Measurements from ENCODE around the gene MCRIP1. TPM values are rescaled to one million over a fixed set of nuclear protein-coding genes. Genes with fewer than 3 reads are reported as not detected.
A peak's percentile ranks its signal among the peaks of the same experiment; 100 is the strongest.

Gene MCRIP1
- total and polyA plus RNA-seq, 2 of the 13 experiments (the other 11 are each of a cell fraction or from before 2014, with no cell fraction given): 79.7 to 84.9 TPM

DNA sequence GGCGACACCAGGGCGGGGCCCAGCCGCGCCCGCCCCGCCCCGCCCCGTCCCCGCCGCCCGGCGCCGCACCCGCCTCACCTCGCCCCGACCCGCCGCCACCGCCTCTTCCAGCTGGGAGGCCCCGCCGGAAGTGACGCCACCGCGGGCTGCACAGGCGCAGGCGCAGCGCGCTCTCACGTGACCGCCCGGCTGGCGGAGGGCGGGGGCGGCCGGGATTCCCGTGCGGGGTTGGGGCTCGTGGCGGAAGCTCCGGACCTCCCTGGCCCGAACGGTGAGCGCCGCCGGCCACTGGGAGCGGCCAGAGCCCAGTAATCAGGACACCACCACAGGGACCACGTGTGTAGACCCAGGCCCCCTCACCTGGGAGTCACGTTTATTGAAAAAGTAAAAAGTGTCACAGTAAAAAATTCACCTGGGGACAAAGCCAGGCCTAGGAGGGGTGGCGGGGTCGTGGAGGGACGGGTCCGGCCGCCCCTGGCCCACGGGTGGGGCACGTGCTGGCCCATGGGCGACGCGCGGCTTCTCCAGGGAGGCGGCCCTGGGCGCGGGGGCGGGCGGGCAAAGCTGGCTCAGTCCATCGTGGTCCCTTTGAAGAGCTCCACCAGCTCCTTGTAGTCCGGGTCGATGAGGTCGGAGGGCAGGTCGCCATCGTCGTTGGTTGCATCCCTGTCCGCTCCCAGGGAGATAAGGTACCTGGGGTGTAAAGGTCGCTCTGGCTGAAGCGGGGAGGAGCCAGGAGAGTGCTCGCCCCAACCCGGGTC is at the start of gene MCRIP1 (continued):
- no peak for TF ChIP-seq HMGA1 (CRISPR knock-in tag; conservative IDR thresholded peaks at IDR 0.05)
- TF ChIP-seq KMT2A (CRISPR knock-in tag; IDR thresholded peaks at IDR 0.05): peak; percentile 48; the same call in 1 of the 2 replicates
- peak; percentile 66; the same call in 1 of the 2 replicates for TF ChIP-seq CHD2 (IDR thresholded peaks at IDR 0.05; ENCODE audit: low read depth, low read length)
- TF ChIP-seq RAD51 (IDR thresholded peaks at IDR 0.05; ENCODE audit: borderline replicate concordance): peak; percentile 46; the same call in 1 of the 2 replicates
- peak; percentile 79 for TF ChIP-seq ZFX (CRISPR knock-in tag; IDR thresholded peaks at IDR 0.05; ENCODE audit: low read depth)
- peak; percentile 13 for TF ChIP-seq MIER3 (CRISPR knock-in tag; IDR thresholded peaks at IDR 0.05; ENCODE audit: borderline replicate concordance)
- TF ChIP-seq SATB2 (CRISPR knock-in tag; IDR thresholded peaks at IDR 0.05): peak; percentile 91
- TF ChIP-seq ZNF296 (CRISPR knock-in tag; conservative IDR thresholded peaks at IDR 0.05): peak; percentile 75
- TF ChIP-seq, protein P1, sequence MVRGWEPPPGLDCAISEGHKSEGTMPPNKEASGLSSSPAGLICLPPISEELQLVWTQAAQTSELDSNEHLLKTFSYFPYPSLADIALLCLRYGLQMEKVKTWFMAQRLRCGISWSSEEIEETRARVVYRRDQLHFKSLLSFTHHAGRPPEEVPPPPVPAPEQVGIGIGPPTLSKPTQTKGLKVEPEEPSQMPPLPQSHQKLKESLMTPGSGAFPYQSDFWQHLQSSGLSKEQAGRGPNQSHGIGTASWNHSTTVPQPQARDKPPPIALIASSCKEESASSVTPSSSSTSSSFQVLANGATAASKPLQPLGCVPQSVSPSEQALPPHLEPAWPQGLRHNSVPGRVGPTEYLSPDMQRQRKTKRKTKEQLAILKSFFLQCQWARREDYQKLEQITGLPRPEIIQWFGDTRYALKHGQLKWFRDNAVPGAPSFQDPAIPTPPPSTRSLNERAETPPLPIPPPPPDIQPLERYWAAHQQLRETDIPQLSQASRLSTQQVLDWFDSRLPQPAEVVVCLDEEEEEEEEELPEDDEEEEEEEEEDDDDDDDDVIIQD (CRISPR knock-in tag; IDR thresholded peaks at IDR 0.05; ENCODE audit: low read depth): peak; percentile 64
- peak; percentile 28; the same call in 1 of the 2 replicates for TF ChIP-seq ZZZ3 (CRISPR knock-in tag; IDR thresholded peaks at IDR 0.05; ENCODE audit: borderline replicate concordance)
- TF ChIP-seq, protein P2, sequence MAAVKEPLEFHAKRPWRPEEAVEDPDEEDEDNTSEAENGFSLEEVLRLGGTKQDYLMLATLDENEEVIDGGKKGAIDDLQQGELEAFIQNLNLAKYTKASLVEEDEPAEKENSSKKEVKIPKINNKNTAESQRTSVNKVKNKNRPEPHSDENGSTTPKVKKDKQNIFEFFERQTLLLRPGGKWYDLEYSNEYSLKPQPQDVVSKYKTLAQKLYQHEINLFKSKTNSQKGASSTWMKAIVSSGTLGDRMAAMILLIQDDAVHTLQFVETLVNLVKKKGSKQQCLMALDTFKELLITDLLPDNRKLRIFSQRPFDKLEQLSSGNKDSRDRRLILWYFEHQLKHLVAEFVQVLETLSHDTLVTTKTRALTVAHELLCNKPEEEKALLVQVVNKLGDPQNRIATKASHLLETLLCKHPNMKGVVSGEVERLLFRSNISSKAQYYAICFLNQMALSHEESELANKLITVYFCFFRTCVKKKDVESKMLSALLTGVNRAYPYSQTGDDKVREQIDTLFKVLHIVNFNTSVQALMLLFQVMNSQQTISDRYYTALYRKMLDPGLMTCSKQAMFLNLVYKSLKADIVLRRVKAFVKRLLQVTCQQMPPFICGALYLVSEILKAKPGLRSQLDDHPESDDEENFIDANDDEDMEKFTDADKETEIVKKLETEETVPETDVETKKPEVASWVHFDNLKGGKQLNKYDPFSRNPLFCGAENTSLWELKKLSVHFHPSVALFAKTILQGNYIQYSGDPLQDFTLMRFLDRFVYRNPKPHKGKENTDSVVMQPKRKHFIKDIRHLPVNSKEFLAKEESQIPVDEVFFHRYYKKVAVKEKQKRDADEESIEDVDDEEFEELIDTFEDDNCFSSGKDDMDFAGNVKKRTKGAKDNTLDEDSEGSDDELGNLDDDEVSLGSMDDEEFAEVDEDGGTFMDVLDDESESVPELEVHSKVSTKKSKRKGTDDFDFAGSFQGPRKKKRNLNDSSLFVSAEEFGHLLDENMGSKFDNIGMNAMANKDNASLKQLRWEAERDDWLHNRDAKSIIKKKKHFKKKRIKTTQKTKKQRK (IDR thresholded peaks at IDR 0.05; ENCODE audit: low read length): no peak
- TF ChIP-seq CCDC6 (CRISPR knock-in tag; IDR thresholded peaks at IDR 0.05): peak; percentile 88; the same call in 1 of the 2 replicates
- TF ChIP-seq, protein P3, sequence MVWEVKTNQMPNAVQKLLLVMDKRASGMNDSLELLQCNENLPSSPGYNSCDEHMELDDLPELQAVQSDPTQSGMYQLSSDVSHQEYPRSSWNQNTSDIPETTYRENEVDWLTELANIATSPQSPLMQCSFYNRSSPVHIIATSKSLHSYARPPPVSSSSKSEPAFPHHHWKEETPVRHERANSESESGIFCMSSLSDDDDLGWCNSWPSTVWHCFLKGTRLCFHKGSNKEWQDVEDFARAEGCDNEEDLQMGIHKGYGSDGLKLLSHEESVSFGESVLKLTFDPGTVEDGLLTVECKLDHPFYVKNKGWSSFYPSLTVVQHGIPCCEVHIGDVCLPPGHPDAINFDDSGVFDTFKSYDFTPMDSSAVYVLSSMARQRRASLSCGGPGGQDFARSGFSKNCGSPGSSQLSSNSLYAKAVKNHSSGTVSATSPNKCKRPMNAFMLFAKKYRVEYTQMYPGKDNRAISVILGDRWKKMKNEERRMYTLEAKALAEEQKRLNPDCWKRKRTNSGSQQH (CRISPR knock-in tag; IDR thresholded peaks at IDR 0.05; ENCODE audit: low read depth): 0 out of 2 replicates have a peak, but pooled peaks have one; percentile 52
- no peak for TF ChIP-seq MATR3 (CRISPR knock-in tag; IDR thresholded peaks at IDR 0.05)
- peak; percentile 83; the same call in 1 of the 2 replicates for TF ChIP-seq ZNF468 (CRISPR knock-in tag; IDR thresholded peaks at IDR 0.05)
- TF ChIP-seq ZNF672 (CRISPR knock-in tag; IDR thresholded peaks at IDR 0.05): 0 out of 2 replicates have a peak, but pooled peaks have one; percentile 62
- TF ChIP-seq, protein P4, sequence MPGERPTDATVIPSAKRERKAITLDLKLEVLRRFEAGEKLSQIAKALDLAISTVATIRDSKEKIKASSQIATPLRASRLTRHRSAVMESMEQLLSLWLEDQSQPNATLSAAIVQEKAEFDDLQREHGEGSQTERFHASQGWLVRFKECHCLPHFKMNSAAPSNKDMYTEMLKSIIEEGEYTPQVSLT (CRISPR knock-in tag; IDR thresholded peaks at IDR 0.05; ENCODE audit: borderline replicate concordance, low read depth): no peak; the same call in 1 of the 2 replicates
- TF ChIP-seq ZNF12 (CRISPR knock-in tag; IDR thresholded peaks at IDR 0.05): peak; percentile 47
- TF ChIP-seq ATRX (CRISPR knock-in tag; IDR thresholded peaks at IDR 0.05; ENCODE audit: borderline replicate concordance): peak; percentile 66; the same call in 1 of the 2 replicates
- TF ChIP-seq SRY (CRISPR knock-in tag; IDR thresholded peaks at IDR 0.05): peak; percentile 17; the same call in 1 of the 2 replicates
- TF ChIP-seq ZNF558 (CRISPR knock-in tag; IDR thresholded peaks at IDR 0.05; ENCODE audit: borderline replicate concordance): peak; percentile 66; the same call in 1 of the 2 replicates
